Skin epidermis (tissue), 12 donors: ENCODE data around the gene MACROD2.

Source experiments
- H3K27ac ChIP-seq, 21 experiments: fragments of 200-600 bp; sonication (generic) in 11 of 21; one replicate each; pipeline ENCODE4 v1.5.0; 2020; ENCODE audit warnings: mild to moderate bottlenecking in 3 of 21, inconsistent platforms in 2 of 21, moderate library complexity in 2 of 21
- H3K4me3 ChIP-seq, 7 experiments: fragments of 200-600 bp; sonication (generic) in 2 of 7; one replicate each; pipeline ENCODE4 v1.5.0; 2020; ENCODE audit warnings: inconsistent platforms in 2 of 7, mild to moderate bottlenecking in 2 of 7, moderate library complexity in 1 of 7

MACROD2 gene

GRCh38 chr20:15823718-15824117 lies 1828.4 kb downstream of the MACROD2 start:
- Histone ChIP-seq H3K4me3 (no peak overlapping the region), H3K27ac (no peak overlapping the region)

- no peak overlapping the region for H3K27ac ChIP-seq
- H3K4me3 ChIP-seq, result no peak overlapping the region
These were observed 1832.3 kb downstream of the MACROD2 start for GRCh38 chr20:15827628-15828027.

GRCh38 chr20:15831201-15831600 lies 1835.9 kb downstream of the MACROD2 start:
- Histone ChIP-seq H3K4me3 (no peak overlapping the region), H3K27ac (no peak overlapping the region)

GRCh38 chr20:15832512-15832911 lies 1837.2 kb downstream of the MACROD2 start:
- Histone ChIP-seq H3K4me3 (no peak overlapping the region), H3K27ac (no peak overlapping the region)

GRCh38 chr20:15834857-15835256 lies 1839.5 kb downstream of the MACROD2 start:
- no peak overlapping the region for H3K4me3 ChIP-seq
- no peak overlapping the region for H3K27ac ChIP-seq

GRCh38 chr20:15835811-15836210 lies 1840.5 kb downstream of the MACROD2 start:
- no peak overlapping the region for H3K4me3 ChIP-seq
- H3K27ac ChIP-seq, result no peak overlapping the region

- Histone ChIP-seq H3K27ac (no peak overlapping the region), H3K4me3 (no peak overlapping the region)
These were observed 1841.3 kb downstream of the MACROD2 start for GRCh38 chr20:15836634-15837033.

- Histone ChIP-seq H3K27ac (no peak overlapping the region), H3K4me3 (no peak overlapping the region)
These were observed 1842.2 kb downstream of the MACROD2 start for GRCh38 chr20:15837563-15837962.

GRCh38 chr20:15838466-15838865 lies 1843.2 kb downstream of the MACROD2 start:
- no peak overlapping the region for H3K27ac ChIP-seq
- no peak overlapping the region for H3K4me3 ChIP-seq

GRCh38 chr20:15840636-15841301 lies 1845.5 kb downstream of the MACROD2 start:
- no peak overlapping the region for H3K4me3 ChIP-seq
- H3K27ac ChIP-seq, result no peak overlapping the region

GRCh38 chr20:15842872-15843271 lies 1847.6 kb downstream of the MACROD2 start:
- H3K4me3 ChIP-seq, result no peak overlapping the region
- no peak overlapping the region for H3K27ac ChIP-seq

GRCh38 chr20:15843777-15844176 lies 1848.5 kb downstream of the MACROD2 start:
- H3K27ac ChIP-seq, result no peak overlapping the region
- no peak overlapping the region for H3K4me3 ChIP-seq

GRCh38 chr20:15847196-15847784 lies 1852.0 kb downstream of the MACROD2 start:
- Histone ChIP-seq H3K4me3 (no peak overlapping the region), H3K27ac (no peak overlapping the region)

GRCh38 chr20:15848126-15848525 lies 1852.8 kb downstream of the MACROD2 start:
- Histone ChIP-seq H3K27ac (no peak overlapping the region), H3K4me3 (no peak overlapping the region)

- no peak overlapping the region for H3K27ac ChIP-seq
- H3K4me3 ChIP-seq, result no peak overlapping the region
These were observed 1853.8 kb downstream of the MACROD2 start for GRCh38 chr20:15848995-15849610.

- H3K27ac ChIP-seq, result no peak overlapping the region
- no peak overlapping the region for H3K4me3 ChIP-seq
These were observed 1856.4 kb downstream of the MACROD2 start for GRCh38 chr20:15851576-15852215.

GRCh38 chr20:15854911-15855310 lies 1859.6 kb downstream of the MACROD2 start:
- Histone ChIP-seq H3K4me3 (no peak overlapping the region), H3K27ac (no peak overlapping the region)

- H3K4me3 ChIP-seq, result no peak overlapping the region
- no peak overlapping the region for H3K27ac ChIP-seq
These were observed 1862.0 kb downstream of the MACROD2 start for GRCh38 chr20:15857173-15857784.

- Histone ChIP-seq H3K27ac (no peak overlapping the region), H3K4me3 (no peak overlapping the region)
These were observed 1863.7 kb downstream of the MACROD2 start for GRCh38 chr20:15859061-15859460.

GRCh38 chr20:15860850-15861249 lies 1865.5 kb downstream of the MACROD2 start:
- H3K4me3 ChIP-seq, result no peak overlapping the region
- no peak overlapping the region for H3K27ac ChIP-seq
